HEK293 (cell line): Measurements from ENCODE around the gene NEK11.

Source experiments
- CTCF ChIA-PET: fragments of 350-600 bp; formaldehyde crosslinking; extraction: SDS; loops from one replicate; lab custom pipeline; 2021; ENCODE audit warnings: antibody characterized with exemption; lab: Yijun Ruan, JAX
- POLR2A ChIA-PET: fragments of 300-600 bp; formaldehyde crosslinking; extraction: SDS; loops from one replicate; lab custom pipeline; 2020; ENCODE audit warnings: antibody characterized with exemption, inconsistent platforms; lab: Yijun Ruan, JAX
- H3K27ac ChIP-seq: fragments of 200-500 bp; sonication (Bioruptor generic); 2 replicates; pipeline ENCODE4 v1.5.1; 2014; ENCODE audit warnings: low read depth, low read length, control low read depth, inconsistent platforms; ENCODE audit errors: extremely low read depth
- H3K36me3 ChIP-seq, 2 experiments: fragments of 200-500 bp in 1 of 2; sonication (Bioruptor generic) in 1 of 2; 1 replicate in 1 of 2; 2 replicates in 1 of 2; pipeline ENCODE4 v1.5.1; 2014 to 2017; ENCODE audit warnings: inconsistent platforms in 2 of 2, low read length in 2 of 2; ENCODE audit not compliant: control insufficient read depth in 2 of 2, insufficient read depth in 1 of 2
- H3K4me1 ChIP-seq: fragments of 200-500 bp; sonication (Bioruptor generic); 2 replicates; pipeline ENCODE4 v1.5.1; 2014; ENCODE audit warnings: mild to moderate bottlenecking, low read length, inconsistent platforms; ENCODE audit not compliant: control insufficient read depth, insufficient read depth
- H3K4me3 ChIP-seq: 2 replicates; pipeline ENCODE4 v1.5.1; 2011; ENCODE audit warnings: low read depth, mild to moderate bottlenecking, control low read depth, low read length, moderate library complexity
- H3K9me3 ChIP-seq: fragments of 200-500 bp; sonication (Bioruptor generic); 2 replicates; pipeline ENCODE4 v1.5.1; 2014; ENCODE audit warnings: low read depth, low read length, inconsistent platforms; ENCODE audit not compliant: control insufficient read depth, insufficient read depth
- BCL6B ChIP-seq: fragments of 450-650 bp; formaldehyde crosslinking; IDR thresholded peaks from 2 replicates; pipeline ENCODE4 v1.5.1; 2017; ENCODE audit warnings: missing biosample characterization, missing genetic modification characterization
- GLI4 ChIP-seq: fragments of 450-650 bp; formaldehyde crosslinking; IDR thresholded peaks from 2 replicates; pipeline ENCODE4 v1.5.1; 2016; ENCODE audit warnings: missing biosample characterization, missing genetic modification characterization
- HOXA7 ChIP-seq: sonication (generic); formaldehyde crosslinking; IDR thresholded peaks from 2 replicates; pipeline ENCODE4 v1.8.1; 2022; ENCODE audit warnings: missing genetic modification reagents, borderline replicate concordance
- RBAK ChIP-seq: fragments of 450-650 bp; formaldehyde crosslinking; IDR thresholded peaks from 2 replicates; pipeline ENCODE4 v1.5.1; 2016; ENCODE audit warnings: missing biosample characterization, missing genetic modification characterization
- SCRT2 ChIP-seq: fragments of 450-650 bp; formaldehyde crosslinking; IDR thresholded peaks from 2 replicates; pipeline ENCODE4 v1.5.1; 2016; ENCODE audit warnings: missing biosample characterization, missing genetic modification characterization
- SP2 ChIP-seq: fragments of 450-650 bp; formaldehyde crosslinking; IDR thresholded peaks from 2 replicates; pipeline ENCODE4 v1.5.1; 2016; ENCODE audit warnings: missing biosample characterization, missing genetic modification characterization
- SP3 ChIP-seq: fragments of 450-650 bp; formaldehyde crosslinking; IDR thresholded peaks from 2 replicates; pipeline ENCODE4 v1.5.1; 2016; ENCODE audit warnings: missing biosample characterization, missing genetic modification characterization
- ZBTB17 ChIP-seq: fragments of 450-650 bp; formaldehyde crosslinking; IDR thresholded peaks from 2 replicates; pipeline ENCODE4 v1.5.1; 2016; ENCODE audit warnings: missing biosample characterization, missing genetic modification characterization
- ZIC2 ChIP-seq: fragments of 450-650 bp; formaldehyde crosslinking; IDR thresholded peaks from 2 replicates; pipeline ENCODE4 v1.5.1; 2016; ENCODE audit warnings: missing biosample characterization, missing genetic modification characterization
- ZNF114 ChIP-seq: fragments of 450-650 bp; formaldehyde crosslinking; IDR thresholded peaks from 2 replicates; pipeline ENCODE4 v1.5.0; 2017; ENCODE audit warnings: missing biosample characterization, missing genetic modification characterization
- ZNF19 ChIP-seq: fragments of 450-650 bp; formaldehyde crosslinking; IDR thresholded peaks from 2 replicates; pipeline ENCODE4; 2016; ENCODE audit warnings: missing biosample characterization, missing genetic modification characterization, low read depth
- ZNF266 ChIP-seq: fragments of 450-650 bp; formaldehyde crosslinking; IDR thresholded peaks from 2 replicates; pipeline ENCODE4 v1.5.1; 2016; ENCODE audit warnings: missing biosample characterization, missing genetic modification characterization, low read depth
- ZNF280C ChIP-seq: fragments of 450-650 bp; formaldehyde crosslinking; IDR thresholded peaks from 2 replicates; pipeline ENCODE4 v1.5.1; 2016; ENCODE audit warnings: missing biosample characterization, missing genetic modification characterization
- ZNF350 ChIP-seq: fragments of 450-650 bp; formaldehyde crosslinking; IDR thresholded peaks from 2 replicates; pipeline ENCODE4 v1.5.0; 2017; ENCODE audit warnings: missing biosample characterization, mild to moderate bottlenecking, missing genetic modification characterization
- ZNF398 ChIP-seq: fragments of 450-650 bp; formaldehyde crosslinking; IDR thresholded peaks from 2 replicates; pipeline ENCODE4 v1.5.1; 2017; ENCODE audit warnings: missing biosample characterization, missing genetic modification characterization
- ZNF473 ChIP-seq: fragments of 450-650 bp; formaldehyde crosslinking; IDR thresholded peaks from 2 replicates; pipeline ENCODE4 v1.5.1; 2017; ENCODE audit warnings: missing biosample characterization, missing genetic modification characterization
- ZNF514 ChIP-seq: fragments of 450-650 bp; formaldehyde crosslinking; IDR thresholded peaks from 2 replicates; pipeline ENCODE4 v1.5.1; 2016; ENCODE audit warnings: missing biosample characterization, missing genetic modification characterization
- ZNF621 ChIP-seq: fragments of 450-650 bp; formaldehyde crosslinking; IDR thresholded peaks from 2 replicates; pipeline ENCODE4 v1.5.1; 2017; ENCODE audit warnings: missing biosample characterization, missing genetic modification characterization
- ZNF76 ChIP-seq: fragments of 450-650 bp; formaldehyde crosslinking; IDR thresholded peaks from 2 replicates; pipeline ENCODE4; 2016; ENCODE audit warnings: low read depth, missing biosample characterization, missing genetic modification characterization, borderline replicate concordance
- ZNF837 ChIP-seq: fragments of 450-650 bp; formaldehyde crosslinking; IDR thresholded peaks from 2 replicates; pipeline ENCODE4 v1.5.1; 2016; ENCODE audit warnings: missing biosample characterization, missing genetic modification characterization
- ZSCAN5A ChIP-seq: fragments of 450-650 bp; formaldehyde crosslinking; IDR thresholded peaks from 2 replicates; pipeline ENCODE4 v1.5.1; 2016; ENCODE audit warnings: missing biosample characterization, missing genetic modification characterization

The NEK11 gene

GRCh38 chr3:131250466-131250865 is 223.8 kb downstream of the NEK11 start:
- Histone ChIP-seq H3K36me3 (no peaks in the 10 kb centered on the region), H3K9me3 (no peaks in the 10 kb centered on the region), H3K4me3 (no peak overlapping the region)
- no peak for TF ChIP-seq GLI4 (tag by site-specific recombination)
- no peak for TF ChIP-seq ZNF514 (tag by site-specific recombination)
- TF ChIP-seq ZNF266: no peak
- TF ChIP-seq ZBTB17 (tag by site-specific recombination): no peak
- no peak for TF ChIP-seq ZNF473 (tag by site-specific recombination)
- TF ChIP-seq ZNF280C: no peak
- TF ChIP-seq RBAK (tag by site-specific recombination): no peak
- TF ChIP-seq SP3 (tag by site-specific recombination): no peak
- no peak for TF ChIP-seq ZNF114 (tag by site-specific recombination)
- TF ChIP-seq HOXA7: no peak
- no peak for TF ChIP-seq ZSCAN5A
- no peak for TF ChIP-seq ZNF398 (tag by site-specific recombination)
- TF ChIP-seq ZNF19 (tag by site-specific recombination): no peak
- no peak for TF ChIP-seq SP2 (tag by site-specific recombination)
- no peak for TF ChIP-seq ZNF837 (tag by site-specific recombination)
- no peak for TF ChIP-seq SCRT2
- TF ChIP-seq, all 188 proteins: peak for 0
- ChIA-PET POLR2A (no interaction called here), CTCF (no interaction called here)
- H3K27ac ChIP-seq: no peak overlapping the region
- H3K4me1 ChIP-seq: no peaks in the 10 kb centered on the region

GRCh38 chr3:131260525-131260924 is 233.8 kb downstream of the NEK11 start:
- POLR2A ChIA-PET: no interaction called here
- Histone ChIP-seq H3K4me1 (no peaks in the 10 kb centered on the region), H3K27ac (no peak overlapping the region), H3K4me3 (no peak overlapping the region), H3K9me3 (no peaks in the 10 kb centered on the region), H3K36me3 (no peaks in the 10 kb centered on the region)
- CTCF ChIA-PET: no interaction called here
- no peak for TF ChIP-seq ZNF350 (tag by site-specific recombination)
- TF ChIP-seq ZNF621 (tag by site-specific recombination): no peak
- TF ChIP-seq ZIC2: no peak
- no peak for TF ChIP-seq ZNF76
- TF ChIP-seq BCL6B (tag by site-specific recombination): no peak
